Fibroblast of the aortic adventitia (primary cell): ENCODE results near the gene CDH10. TPM values are rescaled to one million over a fixed set of nuclear protein-coding genes. Genes with fewer than 3 reads are reported as not detected.

Experiments
- DNase-seq: peaks from one replicate; pipeline ENCODE4 v3.0.0-alpha.2; 2010; ENCODE audit warnings: low read depth
- H3K4me3 ChIP-seq: 2 replicates; pipeline ENCODE4 v1.5.1; 2011; ENCODE audit warnings: low read depth, mild to moderate bottlenecking, control low read depth, low read length, moderate library complexity
- CTCF ChIP-seq: IDR thresholded peaks from 2 replicates; pipeline ENCODE4 v1.5.1; 2011; ENCODE audit warnings: mild to moderate bottlenecking, low read length, control low read depth, inconsistent platforms; ENCODE audit not compliant: insufficient read depth
- total RNA-seq: library from RNA; depleted of rRNA; stranded (reverse); fragments of >200 nt; gene quantifications from 2 replicates; pipeline ENCODE4 v1.2.3, GENCODE V29; 2012; ENCODE audit warnings: low replicate concordance

Gene CDH10
- total RNA-seq, 1 donor: 1.4 TPM

- no peak for TF ChIP-seq CTCF
- no peak for DNase-seq
- no peak overlapping the region for H3K4me3 ChIP-seq
These were observed 157.2 kb downstream of the CDH10 start for GRCh38 chr5:24487368-24488229.

- no peak overlapping the region for H3K4me3 ChIP-seq
- TF ChIP-seq CTCF: no peak
- no peak for DNase-seq
These were observed 163.8 kb downstream of the CDH10 start for GRCh38 chr5:24480952-24481351.

GRCh38 chr5:24477958-24478357 lies 166.8 kb downstream of the CDH10 start:
- H3K4me3 ChIP-seq: no peak overlapping the region
- no peak for TF ChIP-seq CTCF
- no peak for DNase-seq

- H3K4me3 ChIP-seq: no peak overlapping the region
- DNase-seq: no peak
These were observed 169.7 kb downstream of the CDH10 start for GRCh38 chr5:24475101-24475500.

GRCh38 chr5:24474685-24475084 lies 170.1 kb downstream of the CDH10 start:
- H3K4me3 ChIP-seq: no peak overlapping the region
- DNase-seq: no peak
- no peak for TF ChIP-seq CTCF

More at GRCh38 chr5:24475101-24475500, 169.7 kb downstream of the CDH10 start:
- no peak for TF ChIP-seq CTCF

GRCh38 chr5:24472518-24472917 lies 172.3 kb downstream of the CDH10 start:
- no peak for TF ChIP-seq CTCF
- DNase-seq: no peak
- H3K4me3 ChIP-seq: no peak overlapping the region
